Non-pigmented ciliary epithelial cell (primary cell): ENCODE results near the gene ERBB2.
"Not testable (repeated sequence)": the region's sequence is repeated elsewhere in the genome, so short reads cannot be mapped to it uniquely, and the experiment has no call there.

Experiments used
- DNase-seq: peaks from one replicate; pipeline ENCODE4 v3.0.0-alpha.2; 2010; ENCODE audit warnings: low read depth

Gene ERBB2

DNA sequence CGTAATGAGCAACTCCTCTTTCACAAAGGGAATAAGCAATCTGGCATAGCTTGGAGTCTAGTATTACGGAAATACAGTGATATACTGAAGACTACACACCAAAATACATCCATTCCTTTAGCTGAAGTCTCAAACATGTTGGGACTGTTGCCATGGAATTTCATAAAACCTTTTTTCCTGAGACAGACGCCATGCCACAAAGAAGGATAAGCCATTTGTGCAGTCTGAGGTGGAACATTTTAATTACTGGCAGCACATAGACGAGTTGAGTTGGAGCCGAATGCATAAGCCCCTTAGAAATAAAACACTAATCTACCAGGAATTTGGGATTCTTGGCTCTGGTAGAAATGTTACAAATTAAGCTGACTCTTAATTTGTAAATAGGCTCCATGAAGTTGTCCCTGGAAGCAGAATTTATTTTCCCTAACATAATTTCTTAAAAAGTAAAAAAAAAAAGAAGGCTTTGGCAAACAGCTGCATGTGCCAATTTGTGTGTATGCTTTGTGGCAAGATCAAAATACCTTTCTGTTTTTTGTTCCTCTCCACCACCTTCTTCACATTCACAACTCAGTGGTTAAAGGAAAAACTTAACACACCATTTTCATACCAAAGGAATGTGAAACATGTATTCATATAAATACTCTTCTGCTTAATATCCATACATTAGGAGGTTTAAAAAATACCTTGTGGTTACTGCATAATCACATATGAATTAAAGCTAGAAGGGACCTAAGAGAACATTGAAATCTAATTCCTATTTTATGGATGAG is 63.4 kb downstream of the ERBB2 start:
- DNase-seq, result no peak

DNA sequence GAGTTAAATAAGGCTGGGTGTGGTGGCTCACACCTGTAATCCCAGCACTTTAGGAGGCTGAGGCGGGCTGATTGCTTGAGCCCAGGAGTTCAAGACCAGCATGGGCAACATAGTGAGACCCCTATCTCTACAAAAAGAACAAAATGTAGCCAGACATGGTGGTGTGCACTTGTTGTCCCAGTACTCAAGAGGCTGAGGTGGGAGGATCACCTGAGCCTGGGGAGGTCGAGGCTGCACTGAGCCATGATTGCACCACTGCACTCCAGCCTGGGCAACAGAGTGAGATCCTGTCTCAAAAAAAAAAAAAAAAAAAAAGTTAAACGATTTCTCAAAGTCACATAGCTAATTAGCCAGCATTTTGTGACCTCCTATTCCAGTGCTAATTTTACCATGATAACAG is 64.3 kb downstream of the ERBB2 start:
- not testable (repeated sequence) for DNase-seq

DNA sequence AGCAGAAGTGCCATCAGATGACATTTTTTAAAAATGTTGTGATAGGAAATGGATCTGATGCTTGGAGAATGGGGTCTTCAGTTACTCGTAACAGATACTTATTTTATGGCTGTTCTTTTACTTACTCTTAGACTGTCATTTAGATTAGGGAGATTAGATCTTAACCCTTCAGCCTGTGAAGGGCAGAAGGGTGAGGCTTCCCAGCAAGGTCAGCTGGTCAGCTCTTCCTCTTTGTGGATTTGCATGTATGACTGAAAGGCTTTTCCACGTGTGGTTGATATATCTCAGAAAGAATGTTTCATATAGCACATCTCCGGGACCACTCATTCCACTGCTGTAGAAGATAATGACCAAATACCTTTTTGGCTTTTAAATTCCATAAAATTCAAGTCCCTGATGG is 65.3 kb downstream of the ERBB2 start:
- DNase-seq, result no peak

DNA sequence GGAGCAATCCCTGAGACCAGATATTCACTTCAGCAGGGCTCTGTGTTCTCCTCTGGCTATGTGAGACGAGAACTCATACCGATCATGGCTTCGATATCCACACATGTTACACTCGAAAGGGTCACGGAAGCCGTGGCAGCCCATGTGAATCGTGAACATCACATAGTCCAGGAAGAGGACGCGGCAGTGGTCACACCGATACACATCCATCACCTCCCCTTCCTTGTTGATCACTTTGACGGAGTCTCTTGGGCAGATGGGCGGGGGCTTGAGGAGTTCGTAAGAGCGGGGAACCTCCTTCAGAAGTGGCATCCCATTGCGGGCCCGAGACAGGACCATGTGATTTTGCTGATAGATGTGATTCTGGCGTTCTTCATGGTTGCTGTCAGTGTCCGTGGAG is 65.9 kb downstream of the ERBB2 start:
- DNase-seq, result no peak

DNA sequence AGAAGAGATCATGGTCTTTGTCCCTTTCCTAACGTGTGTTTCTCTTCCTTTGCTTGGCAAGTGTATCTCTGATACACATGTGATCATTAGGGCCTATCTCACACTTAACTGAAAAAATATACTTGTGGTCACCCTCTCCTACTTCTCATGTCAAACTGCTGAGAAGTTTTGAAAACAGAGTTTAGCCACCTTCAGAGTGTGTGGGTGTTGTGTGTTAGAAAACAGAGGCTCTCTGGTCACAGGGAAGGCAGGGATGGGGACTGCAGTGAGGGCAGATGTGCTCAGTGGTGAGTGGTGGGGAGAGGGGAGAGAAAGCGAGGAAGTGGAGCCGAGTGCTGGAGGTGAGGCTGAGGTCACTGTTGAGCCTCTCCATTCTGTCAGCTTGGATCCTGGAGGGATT is 67.3 kb downstream of the ERBB2 start:
- no peak for DNase-seq

DNA sequence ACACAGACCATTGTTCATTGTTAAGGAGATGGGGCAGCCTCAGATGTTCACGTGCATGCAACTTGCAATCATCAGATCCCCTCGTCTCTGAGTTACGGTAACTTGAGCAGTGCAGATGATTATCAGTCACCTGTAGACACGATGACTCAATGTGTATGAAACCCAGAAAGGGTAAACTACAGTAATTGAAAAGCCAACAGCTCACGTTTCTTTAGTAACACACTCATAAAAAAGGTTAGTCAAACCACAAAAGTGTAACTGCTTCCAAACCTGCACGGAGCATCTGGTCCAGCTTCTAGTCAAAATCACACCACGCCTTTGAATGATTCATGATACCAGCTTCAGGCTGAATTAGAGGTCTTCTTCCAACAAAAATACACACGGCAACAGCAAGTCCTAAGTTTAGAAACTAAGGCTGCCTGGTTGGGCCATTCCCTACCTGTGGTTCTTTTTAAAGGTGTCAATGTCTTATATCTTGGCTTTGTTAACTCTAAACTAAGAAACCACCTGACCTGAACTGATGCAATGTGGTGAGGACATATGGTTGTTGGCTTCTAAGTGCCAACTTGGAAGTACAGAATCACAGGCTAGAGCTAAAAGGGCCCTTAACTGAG is 70.2 kb downstream of the ERBB2 start:
- DNase-seq, result no peak

DNA sequence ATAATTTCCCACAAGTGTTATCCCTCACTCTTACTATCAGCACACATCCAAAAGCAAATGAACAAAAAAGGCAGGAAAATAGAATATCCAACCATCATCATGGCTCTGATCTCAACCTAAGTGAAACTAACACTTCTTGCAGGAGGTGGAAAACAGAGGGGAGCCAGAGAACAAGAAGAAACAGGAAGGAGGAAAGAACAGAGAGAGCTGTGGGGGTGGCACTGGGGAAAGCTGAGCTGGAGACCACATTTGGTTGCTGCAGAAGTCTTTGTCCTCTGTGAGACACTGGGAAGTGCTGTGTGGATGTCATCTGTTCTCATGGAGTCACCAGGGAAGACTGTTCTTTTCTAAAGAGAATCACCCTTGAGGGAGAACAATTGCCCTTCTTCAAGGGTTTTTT is 72.6 kb downstream of the ERBB2 start:
- no peak for DNase-seq

DNA sequence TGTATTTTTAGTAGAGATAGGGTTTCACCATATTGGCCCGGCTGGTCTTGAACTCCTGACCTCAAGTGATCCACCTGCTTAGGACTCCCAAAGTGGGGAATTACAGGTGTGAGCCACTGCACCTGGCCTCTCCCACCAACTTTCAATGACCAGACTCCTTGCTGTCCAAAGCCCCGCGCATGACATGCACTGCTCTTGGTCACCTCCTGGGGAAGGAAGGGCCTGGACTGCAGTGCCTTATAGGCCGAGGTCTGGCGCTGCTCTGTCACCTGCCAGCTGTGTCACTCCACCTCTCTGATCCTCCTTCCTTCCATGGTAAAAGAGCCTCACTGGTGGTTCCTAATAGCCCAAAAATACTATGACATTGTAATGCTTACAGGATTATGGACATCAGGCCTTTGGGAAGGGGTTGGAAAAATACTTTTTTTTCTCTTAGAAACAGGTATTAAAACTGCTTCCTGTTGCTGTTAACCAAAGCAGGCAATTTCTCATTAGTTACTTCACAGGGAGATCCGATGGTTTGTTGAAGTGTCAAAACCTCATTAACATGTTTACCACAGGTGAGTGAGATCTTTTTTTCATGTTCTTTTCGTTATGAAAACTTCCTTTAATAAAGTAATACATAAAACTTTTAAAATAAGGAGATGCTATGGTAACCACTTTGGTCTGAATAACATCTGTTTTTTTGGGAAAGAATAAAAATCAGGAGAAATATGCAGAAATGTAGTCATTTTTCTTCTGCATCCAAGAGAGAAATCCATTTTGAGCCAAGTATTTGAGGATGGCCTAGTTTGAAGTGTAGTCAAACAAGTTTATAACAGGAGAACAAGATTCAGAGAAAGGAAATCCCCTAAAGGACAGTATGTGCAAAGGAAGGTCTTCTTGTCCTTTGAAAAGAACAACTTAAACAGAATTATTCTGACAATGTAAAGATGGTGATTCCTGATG is 73.4 kb downstream of the ERBB2 start:
- DNase-seq, result no peak

DNA sequence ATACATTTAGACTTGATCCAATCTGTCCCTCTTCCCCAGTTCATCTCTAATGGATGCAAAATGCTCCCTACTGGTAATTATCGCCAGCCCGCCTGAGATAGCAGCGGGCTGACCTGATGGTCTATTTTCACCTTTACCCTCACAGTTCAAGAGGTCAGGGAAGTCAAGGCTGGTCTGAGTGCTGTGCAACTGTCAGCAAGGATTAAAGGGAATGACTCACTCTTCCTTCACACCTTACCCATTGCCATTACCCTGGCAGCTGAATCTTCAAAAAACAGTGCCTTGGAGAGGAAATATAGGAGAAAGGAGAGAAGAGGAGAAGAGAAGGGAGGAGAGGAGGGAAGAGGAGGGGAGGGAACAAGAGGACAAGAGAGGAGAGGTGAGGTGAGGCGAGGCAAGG is 74.2 kb downstream of the ERBB2 start:
- no peak for DNase-seq

DNA sequence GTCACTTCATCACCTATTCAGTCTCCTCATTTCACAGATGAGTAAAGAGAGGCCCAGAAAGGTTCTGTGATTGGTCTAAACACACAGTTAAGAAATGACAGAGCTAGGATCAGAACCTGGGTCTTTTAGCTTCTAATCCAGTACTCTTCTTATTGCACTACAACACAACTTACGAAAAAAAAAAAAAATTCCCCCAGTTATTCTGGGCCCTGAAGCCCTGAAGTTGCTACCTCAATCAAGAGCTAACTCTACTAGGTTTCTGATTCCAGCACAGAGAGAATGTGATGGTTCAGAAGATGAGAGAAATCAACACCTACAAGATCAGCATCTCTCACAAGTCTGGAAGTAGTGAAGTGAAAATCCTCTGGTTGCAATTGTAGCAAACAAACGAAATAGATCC is 75.2 kb downstream of the ERBB2 start:
- no peak for DNase-seq

DNA sequence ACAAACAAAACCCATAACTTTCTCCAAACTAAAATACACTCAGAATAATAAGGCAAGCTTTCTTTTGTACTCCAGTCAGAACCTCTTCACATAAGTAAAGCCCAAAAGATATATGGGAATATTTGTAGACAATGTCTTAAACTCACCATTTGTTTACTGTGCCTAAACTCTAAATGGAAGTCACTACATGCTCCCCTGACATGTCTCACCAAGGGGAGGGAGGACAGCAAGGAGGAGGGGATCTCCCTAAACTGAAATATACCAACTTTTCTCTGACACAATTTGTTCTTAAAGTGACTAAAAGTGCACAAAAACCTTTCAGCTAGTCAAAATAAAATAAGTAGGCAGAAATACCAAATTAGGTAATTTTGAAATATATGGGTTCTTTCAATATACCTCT is 76.4 kb downstream of the ERBB2 start:
- DNase-seq, result no peak

DNA sequence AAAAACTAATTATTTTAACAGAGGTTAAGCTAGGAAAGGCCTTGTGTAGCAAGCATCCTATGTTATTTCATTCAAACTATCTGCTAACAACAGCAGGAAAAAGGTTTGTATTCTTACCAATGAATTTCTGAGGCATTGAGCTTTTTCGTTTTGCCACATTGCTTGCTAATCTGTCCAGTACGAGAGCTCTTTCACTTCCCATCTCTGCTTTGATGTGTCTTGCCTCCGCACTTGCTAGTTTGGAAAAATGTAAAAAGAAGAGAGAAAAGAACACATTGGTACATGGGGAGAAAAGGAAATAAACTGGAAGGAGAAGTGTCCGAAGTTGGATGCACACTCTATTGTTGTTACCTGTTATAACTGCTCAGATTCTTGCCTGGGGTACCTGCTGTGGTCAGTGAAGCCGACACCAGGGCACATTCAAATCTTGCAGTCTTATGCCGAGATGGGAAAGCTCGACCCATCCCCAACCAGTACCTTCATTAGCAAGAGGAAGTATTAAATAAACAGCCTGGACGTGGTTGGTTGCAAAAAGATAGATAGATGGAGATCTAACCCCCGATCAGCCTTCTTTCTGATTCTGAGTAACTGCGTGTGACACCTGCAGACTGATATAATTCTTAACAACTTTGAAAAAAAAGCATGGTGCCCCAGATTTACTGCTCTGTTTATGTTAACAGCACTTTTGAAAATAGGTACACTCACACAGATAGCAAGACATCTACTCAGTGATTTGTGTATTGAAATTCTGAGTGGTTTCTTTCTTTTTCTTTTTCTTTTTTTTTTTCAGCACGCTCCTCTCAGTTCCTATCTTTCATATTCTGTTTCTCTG is 77.9 kb downstream of the ERBB2 start:
- DNase-seq, result no peak
